Natural killer cell (primary cell): ENCODE results near the gene CEL. TPM values are rescaled to one million over a fixed set of nuclear protein-coding genes. Genes with fewer than 3 reads are reported as not detected.

Experiments used
- ATAC-seq, 3 donors: fragments of 150-1000 bp in 2 of 3; fragments of 200-7000 bp in 1 of 3; cut with Tn5 transposase; 1 replicate in 1 of 3; 2 replicates in 2 of 3; pipeline ENCODE4 v1.10.0; 2021; ENCODE audit warnings: mild to moderate bottlenecking in 2 of 3, moderate library complexity in 2 of 3
- DNase-seq, 2 donors: peaks; one replicate each; pipeline versions ENCODE4 v3.0.0 to v3.0.0-alpha.2; 2013 to 2021; ENCODE audit warnings: mixed read lengths in 1 of 2
- H3K27ac ChIP-seq: one replicate; pipeline ENCODE4 v1.5.1; 2013; ENCODE audit warnings: mild to moderate bottlenecking, low read length
- H3K27me3 ChIP-seq: one replicate; pipeline ENCODE4 v1.6.1; 2013; ENCODE audit warnings: low read length; ENCODE audit not compliant: control insufficient read depth, insufficient read depth
- H3K36me3 ChIP-seq: one replicate; pipeline ENCODE4 v1.6.1; 2013; ENCODE audit warnings: low read length; ENCODE audit not compliant: control insufficient read depth, insufficient read depth
- H3K4me1 ChIP-seq: one replicate; pipeline ENCODE4 v1.6.1; 2013; ENCODE audit warnings: low read length; ENCODE audit not compliant: control insufficient read depth, insufficient read depth
- H3K4me3 ChIP-seq: one replicate; pipeline ENCODE4 v1.5.1; 2013; ENCODE audit warnings: low read length
- H3K9me3 ChIP-seq: one replicate; pipeline ENCODE4 v1.6.1; 2013; ENCODE audit warnings: low read length; ENCODE audit not compliant: control insufficient read depth, insufficient read depth
- H3K27ac Mint-ChIP-seq, 2 donors: one replicate each; pipeline ENCODE4 v1.8.0; 2022; ENCODE audit warnings: mild to moderate bottlenecking in 2 of 2, mixed read lengths in 2 of 2, moderate library complexity in 1 of 2
- H3K27me3 Mint-ChIP-seq, 2 donors: one replicate each; pipeline ENCODE4 v1.8.0; 2022; ENCODE audit warnings: low read depth in 2 of 2, mixed read lengths in 2 of 2
- H3K36me3 Mint-ChIP-seq: one replicate; pipeline ENCODE4 v1.8.0; 2022; ENCODE audit warnings: mixed read lengths
- H3K4me1 Mint-ChIP-seq, 2 donors: one replicate each; pipeline ENCODE4 v1.8.0; 2022; ENCODE audit warnings: mixed read lengths in 2 of 2
- H3K4me3 Mint-ChIP-seq: one replicate; pipeline ENCODE4 v1.8.0; 2022; ENCODE audit warnings: mild to moderate bottlenecking, moderate library complexity, mixed read lengths
- H3K9me3 Mint-ChIP-seq, 2 donors: one replicate each; pipeline ENCODE4 v1.8.0; 2022; ENCODE audit warnings: mixed read lengths in 2 of 2
- WGBS: methylation state at CpG from one replicate; pipeline ENCODE4 v1.1.7; 2013; ENCODE audit warnings: missing lambda C conversion rate; ENCODE audit not compliant: insufficient coverage; 5-methylcytosine and 5-hydroxymethylcytosine counted together
- intact Hi-C: fragments of 100-400 bp; cut with micrococcal nuclease; formaldehyde crosslinking; loops from one replicate; pipeline ENCODE4 v1.14.2; 2022
- total RNA-seq, 4 donors: library from RNA; stranded (reverse); fragments of 120-200 nt in 1 of 4; gene quantifications; one replicate each; pipeline versions ENCODE4 v1.2.3 to v1.2.4, GENCODE V29; 2013 to 2022
- TF ChIP-seq, protein P1 (sequence below): fragments of 200-600 bp; IDR thresholded peaks from one replicate; pipeline ENCODE4 v1.8.0; 2022; ENCODE audit warnings: antibody characterized with exemption

The CEL gene
- total RNA-seq, 3 donors from 2014 or later (not counting 1 experiment from before 2014, with no cell fraction given): 0.18 to 0.68 (median 0.42) TPM

- peaks cover 18 to 37% of the 10 kb centered on the region in 2 donors for H3K4me1 Mint-ChIP-seq
- intact Hi-C loops: no loop called here
- no peaks in the 10 kb centered on the region for H3K9me3 Mint-ChIP-seq
- H3K4me1 ChIP-seq: peaks cover 31% of the 10 kb centered on the region
- H3K36me3 Mint-ChIP-seq: no peaks in the 10 kb centered on the region
- TF ChIP-seq, protein P1, sequence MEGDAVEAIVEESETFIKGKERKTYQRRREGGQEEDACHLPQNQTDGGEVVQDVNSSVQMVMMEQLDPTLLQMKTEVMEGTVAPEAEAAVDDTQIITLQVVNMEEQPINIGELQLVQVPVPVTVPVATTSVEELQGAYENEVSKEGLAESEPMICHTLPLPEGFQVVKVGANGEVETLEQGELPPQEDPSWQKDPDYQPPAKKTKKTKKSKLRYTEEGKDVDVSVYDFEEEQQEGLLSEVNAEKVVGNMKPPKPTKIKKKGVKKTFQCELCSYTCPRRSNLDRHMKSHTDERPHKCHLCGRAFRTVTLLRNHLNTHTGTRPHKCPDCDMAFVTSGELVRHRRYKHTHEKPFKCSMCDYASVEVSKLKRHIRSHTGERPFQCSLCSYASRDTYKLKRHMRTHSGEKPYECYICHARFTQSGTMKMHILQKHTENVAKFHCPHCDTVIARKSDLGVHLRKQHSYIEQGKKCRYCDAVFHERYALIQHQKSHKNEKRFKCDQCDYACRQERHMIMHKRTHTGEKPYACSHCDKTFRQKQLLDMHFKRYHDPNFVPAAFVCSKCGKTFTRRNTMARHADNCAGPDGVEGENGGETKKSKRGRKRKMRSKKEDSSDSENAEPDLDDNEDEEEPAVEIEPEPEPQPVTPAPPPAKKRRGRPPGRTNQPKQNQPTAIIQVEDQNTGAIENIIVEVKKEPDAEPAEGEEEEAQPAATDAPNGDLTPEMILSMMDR: no peak
- no peak overlapping the region for H3K4me3 ChIP-seq
- H3K4me3 Mint-ChIP-seq: peak overlapping the region; percentile 50
- no peaks in the 10 kb centered on the region for H3K9me3 ChIP-seq
- no peak for DNase-seq
- no peaks in the 10 kb centered on the region for H3K36me3 ChIP-seq
- no peaks in the 10 kb centered on the region for H3K27me3 ChIP-seq
- H3K27ac Mint-ChIP-seq: peak overlapping the region; percentile 45 to 51
- WGBS: 63% methylated on average over 5 of the region's 5 CpGs
- H3K27ac ChIP-seq: no peak overlapping the region
- H3K27me3 Mint-ChIP-seq: no peaks in the 10 kb centered on the region
- ATAC-seq: no peak
Observed at GRCh38 chr9:133027134-133027533, 34.6 kb upstream of the CEL start.

- Mint-ChIP-seq H3K27me3 (no peaks in the 10 kb centered on the region), H3K4me3 (peak overlapping the region; percentile 67), H3K9me3 (no peaks in the 10 kb centered on the region), H3K27ac (peak overlapping the region; percentile 51 to 95), H3K36me3 (no peaks in the 10 kb centered on the region), H3K4me1 (peaks cover 23 to 39% of the 10 kb centered on the region in 2 donors)
- no peaks in the 10 kb centered on the region for H3K9me3 ChIP-seq
- no peaks in the 10 kb centered on the region for H3K36me3 ChIP-seq
- H3K27ac ChIP-seq: no peak overlapping the region
- 95% methylated on average over 3 of the region's 3 CpGs for WGBS
- ATAC-seq (no peak), DNase-seq (no peak)
- H3K4me1 ChIP-seq: peaks cover 24% of the 10 kb centered on the region
- H3K27me3 ChIP-seq: no peaks in the 10 kb centered on the region
- H3K4me3 ChIP-seq: no peak overlapping the region
- intact Hi-C loops: no loop called here
- TF ChIP-seq, protein P1: no peak
Observed at GRCh38 chr9:133028221-133028620, 33.6 kb upstream of the CEL start.

DNA sequence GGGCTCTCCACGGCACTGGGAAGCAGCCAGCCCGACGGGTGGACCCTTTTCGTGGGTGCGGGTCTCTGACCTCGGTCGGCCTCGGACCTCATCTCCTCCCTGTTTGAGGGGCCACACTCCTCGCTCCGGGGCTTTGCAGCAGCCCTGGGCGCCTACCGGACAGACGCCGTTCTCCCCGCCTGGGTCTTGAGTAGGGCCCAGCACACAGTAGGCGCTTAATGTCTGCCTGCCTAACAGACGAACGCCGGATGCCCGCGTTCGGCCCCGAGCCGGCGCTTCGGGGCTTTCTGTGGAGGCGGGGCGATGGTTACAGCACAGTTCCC, 31.8 kb upstream of the CEL start:
- 0% methylated on average over 28 of the region's 28 CpGs for WGBS
- Mint-ChIP-seq H3K27ac (peak overlapping the region; percentile 95 to 98), H3K36me3 (no peaks in the 10 kb centered on the region), H3K4me1 (peaks cover 29 to 49% of the 10 kb centered on the region in 2 donors), H3K27me3 (no peaks in the 10 kb centered on the region), H3K9me3 (no peaks in the 10 kb centered on the region), H3K4me3 (peak overlapping the region; percentile 98)
- no peak for DNase-seq
- H3K4me3 ChIP-seq: peak overlapping the region; percentile 89
- H3K9me3 ChIP-seq: no peaks in the 10 kb centered on the region
- no peaks in the 10 kb centered on the region for H3K27me3 ChIP-seq
- intact Hi-C loops: no loop called here
- H3K4me1 ChIP-seq: peaks cover 24% of the 10 kb centered on the region
- TF ChIP-seq, protein P1: no peak
- peaks cover 3% of the 10 kb centered on the region for H3K36me3 ChIP-seq
- peak; percentile 17 to 34 (median 21) for ATAC-seq
- H3K27ac ChIP-seq: peak overlapping the region; percentile 90
